IPS DF 4.7 (cell line): Measurements from ENCODE around the gene KLF7.

Experiments used
- DNase-seq: peaks from one replicate; pipeline ENCODE4 v3.0.0-alpha.2; 2013; ENCODE audit warnings: low spot score; ENCODE audit errors: extremely low read depth

The KLF7 gene

GRCh38 chr2:207129821-207130220, 35.9 kb downstream of the KLF7 start:
- no peak for DNase-seq

- no peak for DNase-seq
Measured at GRCh38 chr2:207128867-207129266, 36.9 kb downstream of the KLF7 start.

- no peak for DNase-seq
Measured at GRCh38 chr2:207126724-207127308, 38.9 kb downstream of the KLF7 start.

- DNase-seq = no peak
Measured at GRCh38 chr2:207123776-207124391, 41.9 kb downstream of the KLF7 start.

- no peak for DNase-seq
Measured at GRCh38 chr2:207123335-207123744, 42.4 kb downstream of the KLF7 start.

- DNase-seq = no peak
Measured at GRCh38 chr2:207122651-207123334, 43.0 kb downstream of the KLF7 start.

- DNase-seq = no peak
Measured at GRCh38 chr2:207121784-207122183, 44.0 kb downstream of the KLF7 start.

- no peak for DNase-seq
Measured at GRCh38 chr2:207119048-207119447, 46.7 kb downstream of the KLF7 start.

GRCh38 chr2:207117668-207118067, 48.1 kb downstream of the KLF7 start:
- no peak for DNase-seq

GRCh38 chr2:207115715-207116364, 49.9 kb downstream of the KLF7 start:
- DNase-seq = no peak

GRCh38 chr2:207113414-207113813, 52.3 kb downstream of the KLF7 start:
- DNase-seq = no peak

GRCh38 chr2:207112785-207113184, 53.0 kb downstream of the KLF7 start:
- DNase-seq = no peak

- no peak for DNase-seq
Measured at GRCh38 chr2:207112383-207112782, 53.4 kb downstream of the KLF7 start.

GRCh38 chr2:207111757-207112156, 54.0 kb downstream of the KLF7 start:
- DNase-seq = no peak

GRCh38 chr2:207110715-207111114, 55.0 kb downstream of the KLF7 start:
- no peak for DNase-seq

GRCh38 chr2:207110310-207110709, 55.4 kb downstream of the KLF7 start:
- DNase-seq = no peak

GRCh38 chr2:207109768-207110167, 56.0 kb downstream of the KLF7 start:
- DNase-seq = no peak

- no peak for DNase-seq
Measured at GRCh38 chr2:207108440-207108839, 57.3 kb downstream of the KLF7 start.

- no peak for DNase-seq
Measured at GRCh38 chr2:207107551-207107950, 58.2 kb downstream of the KLF7 start.

GRCh38 chr2:207107131-207107530, 58.6 kb downstream of the KLF7 start:
- DNase-seq = no peak

- no peak for DNase-seq
Measured at GRCh38 chr2:207103132-207103531, 62.6 kb downstream of the KLF7 start.

- DNase-seq = no peak
Measured at GRCh38 chr2:207101984-207102383, 63.8 kb downstream of the KLF7 start.
